Endodermal cell (in vitro differentiated cells): Measurements from ENCODE around the gene BRAP. TPM values are rescaled to one million over a fixed set of nuclear protein-coding genes. Genes with fewer than 3 reads are reported as not detected.
A peak's percentile ranks its signal among the peaks of the same experiment; 100 is the strongest.
"Not testable (repeated sequence)": the region's sequence is repeated elsewhere in the genome, so short reads cannot be mapped to it uniquely, and the experiment has no call there.

ENCODE experiments used
- DNase-seq: peaks from one replicate; pipeline ENCODE4 v3.0.0-alpha.2; 2017
- H3K27ac ChIP-seq: 2 replicates; pipeline ENCODE4 v1.5.1; 2013; ENCODE audit warnings: mild to moderate bottlenecking, low read depth, low read length, moderate library complexity
- H3K27me3 ChIP-seq: 2 replicates; pipeline ENCODE4 v1.6.1; 2013; ENCODE audit warnings: mild to moderate bottlenecking, low read length, moderate library complexity; ENCODE audit not compliant: insufficient read depth, control insufficient read depth, poor library complexity, severe bottlenecking
- H3K36me3 ChIP-seq: 2 replicates; pipeline ENCODE4 v1.7.0; 2013; ENCODE audit warnings: mild to moderate bottlenecking, low read length, moderate library complexity; ENCODE audit not compliant: control insufficient read depth, insufficient read depth
- H3K4me1 ChIP-seq: one replicate; pipeline ENCODE4 v1.7.0; 2013; ENCODE audit warnings: low read length; ENCODE audit not compliant: control insufficient read depth, insufficient read depth
- H3K4me3 ChIP-seq: 2 replicates; pipeline ENCODE4 v1.5.1; 2013; ENCODE audit warnings: mild to moderate bottlenecking, low read length, moderate library complexity
- H3K9ac ChIP-seq: 2 replicates; pipeline ENCODE4 v1.6.1; 2013; ENCODE audit warnings: mild to moderate bottlenecking, low read length, moderate library complexity; ENCODE audit not compliant: poor library complexity, severe bottlenecking; ENCODE audit errors: extremely low read depth
- H3K9me3 ChIP-seq: 2 replicates; pipeline ENCODE4 v1.6.1; 2013; ENCODE audit warnings: mild to moderate bottlenecking, low read length, moderate library complexity; ENCODE audit not compliant: control insufficient read depth
- H3K27ac Mint-ChIP-seq: 2 replicates; pipeline ENCODE4 v1.8.0; 2020; ENCODE audit warnings: mixed read lengths
- H3K27me3 Mint-ChIP-seq: 2 replicates; pipeline ENCODE4 v1.8.0; 2021; ENCODE audit warnings: mild to moderate bottlenecking, mixed read lengths; ENCODE audit not compliant: insufficient read depth
- H3K36me3 Mint-ChIP-seq: 2 replicates; pipeline ENCODE4 v1.8.0; 2020; ENCODE audit warnings: low read depth, mixed read lengths
- H3K4me1 Mint-ChIP-seq: 2 replicates; pipeline ENCODE4 v1.8.0; 2020; ENCODE audit warnings: mixed read lengths
- H3K4me3 Mint-ChIP-seq: 2 replicates; pipeline ENCODE4 v1.8.0; 2020; ENCODE audit warnings: mild to moderate bottlenecking, moderate library complexity, mixed read lengths
- H3K9me3 Mint-ChIP-seq: 2 replicates; pipeline ENCODE4 v1.8.0; 2020; ENCODE audit warnings: mild to moderate bottlenecking, mixed read lengths
- WGBS, 2 experiments: methylation state at CpG; one replicate each; pipeline versions ENCODE4 v1.1.5 to v1.1.7; 2013; ENCODE audit warnings: missing lambda C conversion rate in 2 of 2, mixed read lengths in 1 of 2; ENCODE audit not compliant: insufficient coverage in 1 of 2, insufficient read length in 1 of 2; 5-methylcytosine and 5-hydroxymethylcytosine counted together
- total RNA-seq, 2 donors: library from RNA; stranded (reverse); fragmentation: NEBNext Ultra II Directional in 1 of 2; extraction: Animal tissue kit (Norgen Biotek cat#: 25700) in 1 of 2; gene quantifications; 2 replicates in 1 of 2; 3 replicates in 1 of 2; pipeline ENCODE4 v1.2.1, GENCODE V29; 2021
- TF ChIP-seq, protein P1 (sequence below): fragments of 200-600 bp; sonication (generic); conservative IDR thresholded peaks from 2 replicates; pipeline ENCODE4 v1.5.0; 2021; ENCODE audit warnings: antibody characterized with exemption, mild to moderate bottlenecking

The BRAP gene
- total RNA-seq, 2 donors from 2014 or later, result 23.6 to 24.5 TPM

DNA sequence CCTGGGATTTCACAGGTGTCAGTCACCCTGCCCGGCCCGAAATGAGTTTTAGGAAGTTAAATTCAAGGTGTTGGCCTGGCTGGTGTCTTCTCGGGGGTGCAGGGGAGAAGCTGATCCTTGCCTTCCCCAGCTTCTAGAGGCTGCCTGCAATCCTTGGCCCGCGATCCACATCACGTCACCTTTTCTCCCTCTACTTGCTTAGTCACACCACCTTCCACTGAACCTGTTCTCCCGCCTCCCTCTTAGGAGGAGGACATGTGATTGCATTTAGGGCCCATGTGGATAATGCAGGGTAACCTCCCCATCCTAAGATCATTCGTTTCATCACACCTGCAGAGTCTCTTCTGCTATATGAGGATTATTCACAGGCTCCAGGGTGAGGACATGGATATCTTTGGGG lies 61.2 kb downstream of the BRAP start:
- Histone ChIP-seq H3K4me1 (no peaks in the 10 kb centered on the region), H3K9ac (no peak overlapping the region), H3K27me3 (no peaks in the 10 kb centered on the region), H3K9me3 (no peaks in the 10 kb centered on the region), H3K27ac (no peak overlapping the region), H3K4me3 (no peak overlapping the region), H3K36me3 (no peaks in the 10 kb centered on the region)
- no peaks in the 10 kb centered on the region for H3K9me3 Mint-ChIP-seq
- WGBS, 2 experiments, result 93 to 97% methylated on average over 3 to 8 of the region's 8 CpGs
- TF ChIP-seq, protein P1, sequence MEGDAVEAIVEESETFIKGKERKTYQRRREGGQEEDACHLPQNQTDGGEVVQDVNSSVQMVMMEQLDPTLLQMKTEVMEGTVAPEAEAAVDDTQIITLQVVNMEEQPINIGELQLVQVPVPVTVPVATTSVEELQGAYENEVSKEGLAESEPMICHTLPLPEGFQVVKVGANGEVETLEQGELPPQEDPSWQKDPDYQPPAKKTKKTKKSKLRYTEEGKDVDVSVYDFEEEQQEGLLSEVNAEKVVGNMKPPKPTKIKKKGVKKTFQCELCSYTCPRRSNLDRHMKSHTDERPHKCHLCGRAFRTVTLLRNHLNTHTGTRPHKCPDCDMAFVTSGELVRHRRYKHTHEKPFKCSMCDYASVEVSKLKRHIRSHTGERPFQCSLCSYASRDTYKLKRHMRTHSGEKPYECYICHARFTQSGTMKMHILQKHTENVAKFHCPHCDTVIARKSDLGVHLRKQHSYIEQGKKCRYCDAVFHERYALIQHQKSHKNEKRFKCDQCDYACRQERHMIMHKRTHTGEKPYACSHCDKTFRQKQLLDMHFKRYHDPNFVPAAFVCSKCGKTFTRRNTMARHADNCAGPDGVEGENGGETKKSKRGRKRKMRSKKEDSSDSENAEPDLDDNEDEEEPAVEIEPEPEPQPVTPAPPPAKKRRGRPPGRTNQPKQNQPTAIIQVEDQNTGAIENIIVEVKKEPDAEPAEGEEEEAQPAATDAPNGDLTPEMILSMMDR, result no peak
- H3K36me3 Mint-ChIP-seq, result no peaks in the 10 kb centered on the region
- H3K27me3 Mint-ChIP-seq, result no peaks in the 10 kb centered on the region
- no peak overlapping the region for H3K27ac Mint-ChIP-seq
- DNase-seq, result peak; percentile 60
- H3K4me1 Mint-ChIP-seq, result no peaks in the 10 kb centered on the region
- H3K4me3 Mint-ChIP-seq, result no peak overlapping the region

DNA sequence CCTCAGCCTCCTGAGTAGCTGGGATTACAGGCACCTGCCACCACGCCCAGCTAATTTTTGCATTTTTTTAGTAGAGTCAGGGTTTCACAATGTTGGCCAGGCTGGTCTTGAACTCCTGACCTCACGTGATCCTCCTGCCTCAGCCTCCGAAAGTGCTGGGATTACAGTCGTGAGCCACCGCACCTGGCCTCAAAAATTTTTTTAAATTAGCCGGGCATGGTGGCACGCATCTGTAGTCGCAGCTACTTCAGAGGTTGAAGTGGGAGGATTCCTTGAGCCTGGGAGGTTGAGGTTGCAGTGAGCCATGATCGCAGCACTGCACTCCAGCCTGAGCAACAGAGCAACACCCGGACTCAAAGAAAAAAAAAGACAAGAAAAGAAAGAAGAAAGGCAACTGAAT lies 67.9 kb downstream of the BRAP start:
- H3K27me3 Mint-ChIP-seq, H3K9me3 ChIP-seq, H3K27ac Mint-ChIP-seq, DNase-seq, H3K4me3 Mint-ChIP-seq, H3K27me3 ChIP-seq, H3K9me3 Mint-ChIP-seq, H3K4me1 ChIP-seq, H3K36me3 Mint-ChIP-seq, H3K9ac ChIP-seq, H3K4me3 ChIP-seq, H3K36me3 ChIP-seq, H3K4me1 Mint-ChIP-seq, H3K27ac ChIP-seq: not testable (repeated sequence)
- 96% methylated on average over 9 to 10 of the region's 10 CpGs for WGBS, 2 experiments

GRCh38 chr12:111616177-111616623 lies 69.6 kb downstream of the BRAP start:
- Histone ChIP-seq H3K36me3 (no peaks in the 10 kb centered on the region), H3K4me1 (no peaks in the 10 kb centered on the region), H3K27me3 (no peaks in the 10 kb centered on the region), H3K27ac (no peak overlapping the region), H3K9ac (no peak overlapping the region), H3K4me3 (no peak overlapping the region), H3K9me3 (no peaks in the 10 kb centered on the region)
- DNase-seq, result no peak
- H3K4me1 Mint-ChIP-seq, result peaks cover 3% of the 10 kb centered on the region
- H3K36me3 Mint-ChIP-seq, result no peaks in the 10 kb centered on the region
- no peak overlapping the region for H3K27ac Mint-ChIP-seq
- TF ChIP-seq, protein P1, result no peak
- H3K4me3 Mint-ChIP-seq, result no peak overlapping the region
- H3K9me3 Mint-ChIP-seq, result no peaks in the 10 kb centered on the region
- H3K27me3 Mint-ChIP-seq, result no peaks in the 10 kb centered on the region
- WGBS, 2 experiments, result 93% methylated on average over 7 of the region's 7 CpGs

- Histone ChIP-seq H3K4me3 (no peak overlapping the region), H3K36me3 (no peaks in the 10 kb centered on the region), H3K27me3 (no peaks in the 10 kb centered on the region), H3K27ac (no peak overlapping the region), H3K9me3 (peaks cover 2% of the 10 kb centered on the region), H3K4me1 (no peaks in the 10 kb centered on the region), H3K9ac (no peak overlapping the region)
- no peaks in the 10 kb centered on the region for H3K27me3 Mint-ChIP-seq
- H3K4me3 Mint-ChIP-seq, result no peak overlapping the region
- TF ChIP-seq, protein P1, result peak; percentile 55
- H3K27ac Mint-ChIP-seq, result no peak overlapping the region
- DNase-seq, result peak; percentile 57
- H3K9me3 Mint-ChIP-seq, result peaks cover 2% of the 10 kb centered on the region
- 88 to 100% methylated on average over 2 to 3 of the region's 3 CpGs for WGBS, 2 experiments
- peaks cover 3% of the 10 kb centered on the region for H3K4me1 Mint-ChIP-seq
- no peaks in the 10 kb centered on the region for H3K36me3 Mint-ChIP-seq
Measured at GRCh38 chr12:111607239-111607638, 78.5 kb downstream of the BRAP start.
